Inflammatory macrophage treated with lipopolysaccharide for 4 hours (primary cell): ENCODE results near the gene MINK1.
"Not testable (repeated sequence)": the region's sequence is repeated elsewhere in the genome, so short reads cannot be mapped to it uniquely, and the experiment has no call there.

Experiments
- DNase-seq: peaks from one replicate; pipeline ENCODE4 v3.0.0-alpha.2; 2020

The MINK1 gene

GRCh38 chr17:4849011-4849536, 15.9 kb downstream of the MINK1 start:
- DNase-seq, result no peak

GRCh38 chr17:4850246-4850645, 17.1 kb downstream of the MINK1 start:
- DNase-seq, result no peak

GRCh38 chr17:4851084-4851483, 17.9 kb downstream of the MINK1 start:
- DNase-seq, result peak; percentile 24

GRCh38 chr17:4852567-4853207, 19.5 kb downstream of the MINK1 start:
- DNase-seq, result no peak

- DNase-seq, result no peak
Measured at GRCh38 chr17:4853208-4853671, 20.1 kb downstream of the MINK1 start.

GRCh38 chr17:4854111-4854681, 21.1 kb downstream of the MINK1 start:
- DNase-seq, result no peak

- no peak for DNase-seq
Measured at GRCh38 chr17:4856271-4856936, 23.3 kb downstream of the MINK1 start.

- no peak for DNase-seq
Measured at GRCh38 chr17:4856937-4857314, 23.8 kb downstream of the MINK1 start.

GRCh38 chr17:4857347-4857746, 24.2 kb downstream of the MINK1 start:
- DNase-seq, result not testable (repeated sequence)

- peak; percentile 76 for DNase-seq
Measured at GRCh38 chr17:4858068-4858881, 25.1 kb downstream of the MINK1 start.

- no peak for DNase-seq
Measured at GRCh38 chr17:4858882-4859260, 25.7 kb downstream of the MINK1 start.

GRCh38 chr17:4859816-4860625, 26.9 kb downstream of the MINK1 start:
- no peak for DNase-seq

- no peak for DNase-seq
Measured at GRCh38 chr17:4860651-4861050, 27.5 kb downstream of the MINK1 start.

- no peak for DNase-seq
Measured at GRCh38 chr17:4861052-4861451, 27.9 kb downstream of the MINK1 start.

- DNase-seq, result no peak
Measured at GRCh38 chr17:4862720-4863119, 29.6 kb downstream of the MINK1 start.

GRCh38 chr17:4863321-4863720, 30.2 kb downstream of the MINK1 start:
- no peak for DNase-seq

GRCh38 chr17:4867535-4867934, 34.4 kb downstream of the MINK1 start:
- not testable (repeated sequence) for DNase-seq

GRCh38 chr17:4869058-4869998, 36.2 kb downstream of the MINK1 start:
- peak; percentile 64 for DNase-seq

- peak; percentile 87 for DNase-seq
Measured at GRCh38 chr17:4870855-4871254, 37.7 kb downstream of the MINK1 start.

GRCh38 chr17:4872786-4873185, 39.6 kb downstream of the MINK1 start:
- peak; percentile 88 for DNase-seq

- DNase-seq, result peak; percentile 26
Measured at GRCh38 chr17:4877089-4877488, 43.9 kb downstream of the MINK1 start.
